Activated CD8-positive, alpha-beta memory T cell treated with anti-CD3 and anti-CD28 coated beads, Interleukin-2, amount 50 U/mL, for 4 hours (primary cell): Measurements from ENCODE around the gene MOV10L1.
A peak's percentile ranks its signal among the peaks of the same experiment; 100 is the strongest.
"Not testable (repeated sequence)": the region's sequence is repeated elsewhere in the genome, so short reads cannot be mapped to it uniquely, and the experiment has no call there.

Experiments used
- DNase-seq: peaks from one replicate; pipeline ENCODE4 v3.0.0-alpha.2; 2020

Gene MOV10L1

GRCh38 chr22:50192436-50193204 lies 102.8 kb downstream of the MOV10L1 start:
- DNase-seq = no peak

GRCh38 chr22:50193621-50194020 lies 103.8 kb downstream of the MOV10L1 start:
- DNase-seq = no peak

- no peak for DNase-seq
Measured at GRCh38 chr22:50194037-50194805, 104.4 kb downstream of the MOV10L1 start.

- DNase-seq = no peak
Measured at GRCh38 chr22:50196256-50196655, 106.5 kb downstream of the MOV10L1 start.

- no peak for DNase-seq
Measured at GRCh38 chr22:50197000-50197800, 107.4 kb downstream of the MOV10L1 start.

GRCh38 chr22:50197856-50198623 lies 108.2 kb downstream of the MOV10L1 start:
- no peak for DNase-seq

- DNase-seq = no peak
Measured at GRCh38 chr22:50198624-50199017, 108.8 kb downstream of the MOV10L1 start.

- DNase-seq = no peak
Measured at GRCh38 chr22:50199251-50199721, 109.5 kb downstream of the MOV10L1 start.

- no peak for DNase-seq
Measured at GRCh38 chr22:50199829-50200460, 110.1 kb downstream of the MOV10L1 start.

GRCh38 chr22:50200461-50201190 lies 110.8 kb downstream of the MOV10L1 start, which contains the start of gene SELENOO:
Gene SELENOO, plus strand, starts transcription at chr22:50201011. Its CDS starts 26 bp downstream, at chr22:50201037.
- DNase-seq = peak; percentile 89

GRCh38 chr22:50201191-50202129 lies 111.7 kb downstream of the MOV10L1 start:
- no peak for DNase-seq

GRCh38 chr22:50202130-50202666 lies 112.4 kb downstream of the MOV10L1 start:
- DNase-seq = no peak

GRCh38 chr22:50203288-50203687 lies 113.5 kb downstream of the MOV10L1 start:
- DNase-seq = no peak

GRCh38 chr22:50204571-50204970 lies 114.8 kb downstream of the MOV10L1 start:
- DNase-seq = no peak

- DNase-seq = not testable (repeated sequence)
Measured at GRCh38 chr22:50204998-50205397, 115.2 kb downstream of the MOV10L1 start.

- DNase-seq = no peak
Measured at GRCh38 chr22:50205781-50206569, 116.2 kb downstream of the MOV10L1 start.

- DNase-seq = peak; percentile 16
Measured at GRCh38 chr22:50206599-50206998, 116.8 kb downstream of the MOV10L1 start.

GRCh38 chr22:50207383-50208140 lies 117.8 kb downstream of the MOV10L1 start:
- DNase-seq = no peak
